DMS79 treated with DMSO at 0.1 percent for 48 hours (cell line): ENCODE data around the gene SPNS2.

Experiments
- DNase-seq: peaks from one replicate; lab custom pipeline; 2025; lab: John Stamatoyannopoulos, UW

Gene SPNS2

GRCh38 chr17:4537451-4538235 lies 39.0 kb downstream of the SPNS2 start:
- no peak for DNase-seq

GRCh38 chr17:4538236-4539002 lies 39.7 kb downstream of the SPNS2 start:
- no peak for DNase-seq

GRCh38 chr17:4539025-4539424 lies 40.3 kb downstream of the SPNS2 start:
- no peak for DNase-seq

- no peak for DNase-seq
Measured at GRCh38 chr17:4539576-4540223, 41.0 kb downstream of the SPNS2 start.

GRCh38 chr17:4540224-4540651 lies 41.6 kb downstream of the SPNS2 start:
- DNase-seq, result no peak

- no peak for DNase-seq
Measured at GRCh38 chr17:4540687-4541327, 42.1 kb downstream of the SPNS2 start.

- no peak for DNase-seq
Measured at GRCh38 chr17:4541328-4542002, 42.8 kb downstream of the SPNS2 start.

GRCh38 chr17:4542003-4542725 lies 43.5 kb downstream of the SPNS2 start:
- DNase-seq, result no peak

GRCh38 chr17:4542726-4543191 lies 44.1 kb downstream of the SPNS2 start:
- DNase-seq, result no peak

- DNase-seq, result no peak
Measured at GRCh38 chr17:4543557-4544026, 44.9 kb downstream of the SPNS2 start.

- DNase-seq, result no peak
Measured at GRCh38 chr17:4544135-4544950, 45.7 kb downstream of the SPNS2 start.

GRCh38 chr17:4544951-4545216 lies 46.2 kb downstream of the SPNS2 start:
- no peak for DNase-seq

GRCh38 chr17:4545217-4545951 lies 46.7 kb downstream of the SPNS2 start:
- DNase-seq, result no peak

- DNase-seq, result no peak
Measured at GRCh38 chr17:4547118-4547906, 48.6 kb downstream of the SPNS2 start.

- no peak for DNase-seq
Measured at GRCh38 chr17:4548061-4548461, 49.4 kb downstream of the SPNS2 start.

GRCh38 chr17:4548721-4549531 lies 50.2 kb downstream of the SPNS2 start:
- DNase-seq, result peak; percentile 12

GRCh38 chr17:4549781-4550533 lies 51.3 kb downstream of the SPNS2 start:
- DNase-seq, result no peak
